ENCODE measurements around the gene NSFL1C. TPM values are rescaled to one million over a fixed set of nuclear protein-coding genes. Genes with fewer than 3 reads are reported as not detected.

Gene NSFL1C
- polyA plus RNA-seq, 1 of the 3 experiments (the other 2 are of a cell fraction), result 45.9 TPM

DNA sequence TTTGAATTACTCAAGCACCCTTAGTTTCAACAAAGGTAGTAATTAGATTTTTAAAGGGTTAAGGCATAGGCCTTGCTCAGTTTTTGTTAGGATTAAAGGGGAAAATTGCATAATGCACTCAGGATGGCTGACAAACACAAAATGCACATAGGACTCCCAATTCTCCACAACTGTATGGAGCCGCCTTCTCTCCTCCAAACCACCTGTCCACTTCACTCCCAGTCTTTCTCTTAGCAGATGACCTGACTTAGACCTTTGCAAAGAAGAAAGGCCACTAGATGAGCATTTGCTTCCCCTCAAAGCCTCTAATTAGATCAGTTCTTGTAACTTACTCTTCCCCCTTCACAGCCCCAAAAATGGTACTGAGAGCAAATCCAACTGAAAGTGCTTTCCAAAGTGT, 20.1 kb downstream of the NSFL1C start:
- no peaks in the 10 kb centered on the region for H4K20me1 ChIP-seq (ENCODE audit: insufficient read depth)
- TF ChIP-seq TEAD4 (IDR thresholded peaks at IDR 0.05; ENCODE audit: borderline replicate concordance, insufficient read depth) (no peak), SIN3A (IDR thresholded peaks at IDR 0.05; ENCODE audit: borderline replicate concordance, low read depth, low read length) (no peak), RFX5 (IDR thresholded peaks at IDR 0.05; ENCODE audit: low read length) (no peak), FOXM1 (IDR thresholded peaks at IDR 0.05; ENCODE audit: low read depth) (no peak), CHD2 (IDR thresholded peaks at IDR 0.05; ENCODE audit: low read length, partially characterized antibody) (no peak), GABPA (IDR thresholded peaks at IDR 0.05; ENCODE audit: low read depth) (no peak), RCOR1 (IDR thresholded peaks at IDR 0.05; ENCODE audit: low read length) (no peak), POLR2AphosphoS5 (IDR thresholded peaks at IDR 0.05; ENCODE audit: low read depth, low read length) (no peak), JUND (IDR thresholded peaks at IDR 0.05) (no peak), EZH2phosphoT487 (IDR thresholded peaks at IDR 0.05; ENCODE audit: borderline replicate concordance, low read depth) (no peak), ELF1 (IDR thresholded peaks at IDR 0.05) (no peak), FOXJ3 (CRISPR knock-in tag; IDR thresholded peaks at IDR 0.05) (no peak), RAD21 (IDR thresholded peaks at IDR 0.05; ENCODE audit: low read length) (no peak), EP300 (IDR thresholded peaks at IDR 0.05; ENCODE audit: borderline replicate concordance in 1 of 2, low read depth in 1 of 2, low read length in 1 of 2) (no peak), MEF2A (IDR thresholded peaks at IDR 0.05; ENCODE audit: borderline replicate concordance, low read depth) (no peak)
- TF ChIP-seq, protein P1, sequence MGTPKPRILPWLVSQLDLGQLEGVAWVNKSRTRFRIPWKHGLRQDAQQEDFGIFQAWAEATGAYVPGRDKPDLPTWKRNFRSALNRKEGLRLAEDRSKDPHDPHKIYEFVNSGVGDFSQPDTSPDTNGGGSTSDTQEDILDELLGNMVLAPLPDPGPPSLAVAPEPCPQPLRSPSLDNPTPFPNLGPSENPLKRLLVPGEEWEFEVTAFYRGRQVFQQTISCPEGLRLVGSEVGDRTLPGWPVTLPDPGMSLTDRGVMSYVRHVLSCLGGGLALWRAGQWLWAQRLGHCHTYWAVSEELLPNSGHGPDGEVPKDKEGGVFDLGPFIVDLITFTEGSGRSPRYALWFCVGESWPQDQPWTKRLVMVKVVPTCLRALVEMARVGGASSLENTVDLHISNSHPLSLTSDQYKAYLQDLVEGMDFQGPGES (IDR thresholded peaks at IDR 0.05; ENCODE audit: low read depth, low read length), result no peak
- TF ChIP-seq, protein P2, sequence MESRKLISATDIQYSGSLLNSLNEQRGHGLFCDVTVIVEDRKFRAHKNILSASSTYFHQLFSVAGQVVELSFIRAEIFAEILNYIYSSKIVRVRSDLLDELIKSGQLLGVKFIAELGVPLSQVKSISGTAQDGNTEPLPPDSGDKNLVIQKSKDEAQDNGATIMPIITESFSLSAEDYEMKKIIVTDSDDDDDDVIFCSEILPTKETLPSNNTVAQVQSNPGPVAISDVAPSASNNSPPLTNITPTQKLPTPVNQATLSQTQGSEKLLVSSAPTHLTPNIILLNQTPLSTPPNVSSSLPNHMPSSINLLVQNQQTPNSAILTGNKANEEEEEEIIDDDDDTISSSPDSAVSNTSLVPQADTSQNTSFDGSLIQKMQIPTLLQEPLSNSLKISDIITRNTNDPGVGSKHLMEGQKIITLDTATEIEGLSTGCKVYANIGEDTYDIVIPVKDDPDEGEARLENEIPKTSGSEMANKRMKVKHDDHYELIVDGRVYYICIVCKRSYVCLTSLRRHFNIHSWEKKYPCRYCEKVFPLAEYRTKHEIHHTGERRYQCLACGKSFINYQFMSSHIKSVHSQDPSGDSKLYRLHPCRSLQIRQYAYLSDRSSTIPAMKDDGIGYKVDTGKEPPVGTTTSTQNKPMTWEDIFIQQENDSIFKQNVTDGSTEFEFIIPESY (IDR thresholded peaks at IDR 0.05; ENCODE audit: borderline replicate concordance, low read depth), result no peak
- TF ChIP-seq, protein P3, sequence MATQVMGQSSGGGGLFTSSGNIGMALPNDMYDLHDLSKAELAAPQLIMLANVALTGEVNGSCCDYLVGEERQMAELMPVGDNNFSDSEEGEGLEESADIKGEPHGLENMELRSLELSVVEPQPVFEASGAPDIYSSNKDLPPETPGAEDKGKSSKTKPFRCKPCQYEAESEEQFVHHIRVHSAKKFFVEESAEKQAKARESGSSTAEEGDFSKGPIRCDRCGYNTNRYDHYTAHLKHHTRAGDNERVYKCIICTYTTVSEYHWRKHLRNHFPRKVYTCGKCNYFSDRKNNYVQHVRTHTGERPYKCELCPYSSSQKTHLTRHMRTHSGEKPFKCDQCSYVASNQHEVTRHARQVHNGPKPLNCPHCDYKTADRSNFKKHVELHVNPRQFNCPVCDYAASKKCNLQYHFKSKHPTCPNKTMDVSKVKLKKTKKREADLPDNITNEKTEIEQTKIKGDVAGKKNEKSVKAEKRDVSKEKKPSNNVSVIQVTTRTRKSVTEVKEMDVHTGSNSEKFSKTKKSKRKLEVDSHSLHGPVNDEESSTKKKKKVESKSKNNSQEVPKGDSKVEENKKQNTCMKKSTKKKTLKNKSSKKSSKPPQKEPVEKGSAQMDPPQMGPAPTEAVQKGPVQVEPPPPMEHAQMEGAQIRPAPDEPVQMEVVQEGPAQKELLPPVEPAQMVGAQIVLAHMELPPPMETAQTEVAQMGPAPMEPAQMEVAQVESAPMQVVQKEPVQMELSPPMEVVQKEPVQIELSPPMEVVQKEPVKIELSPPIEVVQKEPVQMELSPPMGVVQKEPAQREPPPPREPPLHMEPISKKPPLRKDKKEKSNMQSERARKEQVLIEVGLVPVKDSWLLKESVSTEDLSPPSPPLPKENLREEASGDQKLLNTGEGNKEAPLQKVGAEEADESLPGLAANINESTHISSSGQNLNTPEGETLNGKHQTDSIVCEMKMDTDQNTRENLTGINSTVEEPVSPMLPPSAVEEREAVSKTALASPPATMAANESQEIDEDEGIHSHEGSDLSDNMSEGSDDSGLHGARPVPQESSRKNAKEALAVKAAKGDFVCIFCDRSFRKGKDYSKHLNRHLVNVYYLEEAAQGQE (IDR thresholded peaks at IDR 0.05; ENCODE audit: low read depth, low read length), result no peak
- TF ChIP-seq, protein P4, sequence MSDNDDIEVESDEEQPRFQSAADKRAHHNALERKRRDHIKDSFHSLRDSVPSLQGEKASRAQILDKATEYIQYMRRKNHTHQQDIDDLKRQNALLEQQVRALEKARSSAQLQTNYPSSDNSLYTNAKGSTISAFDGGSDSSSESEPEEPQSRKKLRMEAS (IDR thresholded peaks at IDR 0.05; ENCODE audit: low read depth), result no peak
- TF ChIP-seq, protein P5, sequence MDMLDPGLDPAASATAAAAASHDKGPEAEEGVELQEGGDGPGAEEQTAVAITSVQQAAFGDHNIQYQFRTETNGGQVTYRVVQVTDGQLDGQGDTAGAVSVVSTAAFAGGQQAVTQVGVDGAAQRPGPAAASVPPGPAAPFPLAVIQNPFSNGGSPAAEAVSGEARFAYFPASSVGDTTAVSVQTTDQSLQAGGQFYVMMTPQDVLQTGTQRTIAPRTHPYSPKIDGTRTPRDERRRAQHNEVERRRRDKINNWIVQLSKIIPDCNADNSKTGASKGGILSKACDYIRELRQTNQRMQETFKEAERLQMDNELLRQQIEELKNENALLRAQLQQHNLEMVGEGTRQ (IDR thresholded peaks at IDR 0.05; ENCODE audit: borderline replicate concordance, low read depth, low read length), result no peak
- H3K9me3 ChIP-seq, result peaks cover 17% of the 10 kb centered on the region
- DNase-seq, result no peak
- 100% methylated on average over 1 of the region's 1 CpG for WGBS (ENCODE audit: low lambda C conversion rate)
- H3K9ac ChIP-seq, result no peak overlapping the region
- no peaks in the 10 kb centered on the region for H3K4me1 ChIP-seq (ENCODE audit: control insufficient read depth in 1 of 2, insufficient read depth in 2 of 2, low read depth in 1 of 2, low read length in 1 of 2)
- H3F3A ChIP-seq (replicated peaks; ENCODE audit: insufficient read depth), result no peaks in the 10 kb centered on the region
- peaks cover 84 to 100% of the 10 kb centered on the region in 2 experiments for H3K36me3 ChIP-seq (replicated peaks in 1 of 2; ENCODE audit: control insufficient read depth in 1 of 2, insufficient read depth in 2 of 2, low read length in 1 of 2)
- POLR2A ChIA-PET, result no interaction called here
- H3K4me3 ChIP-seq (ENCODE audit: low read depth in 2 of 2, low read length in 1 of 2), result no peak overlapping the region
- no peaks in the 10 kb centered on the region for H3K27me3 ChIP-seq (ENCODE audit: insufficient read depth)
- no peaks in the 10 kb centered on the region for H3K79me2 ChIP-seq (ENCODE audit: insufficient read depth)
- H3K27ac ChIP-seq (ENCODE audit: low read depth in 2 of 2, low read length in 1 of 2), result no peak overlapping the region
- H3K9me2 ChIP-seq, result no peaks in the 10 kb centered on the region
- no peak overlapping the region for H2AFZ ChIP-seq (ENCODE audit: low read depth)
- no peak overlapping the region for H3K4me2 ChIP-seq
- CTCF ChIA-PET, result interaction anchor here (3.1 kb wide), 1 partner anchor 9 kb away, joined by 24 read pairs; no protein-coding TSS in a partner anchor
